HG02571 (cell line): ENCODE results near the gene ZDHHC14.
"Not testable (repeated sequence)": the region's sequence is repeated elsewhere in the genome, so short reads cannot be mapped to it uniquely, and the experiment has no call there.

Experiments
- ATAC-seq: cut with Tn5 transposase; IDR thresholded peaks from one replicate; pipeline ENCODE4 v1.9.1; 2021; ENCODE audit warnings: mild to moderate bottlenecking, moderate library complexity; ENCODE audit not compliant: unreplicated experiment

ZDHHC14 gene

GRCh38 chr6:157379656-157380457, 1.1 kb upstream of the ZDHHC14 start:
- peak; percentile 66 for ATAC-seq

- peak; percentile 7 for ATAC-seq
Measured at GRCh38 chr6:157380458-157380778, 572 bp upstream of the ZDHHC14 start.

DNA sequence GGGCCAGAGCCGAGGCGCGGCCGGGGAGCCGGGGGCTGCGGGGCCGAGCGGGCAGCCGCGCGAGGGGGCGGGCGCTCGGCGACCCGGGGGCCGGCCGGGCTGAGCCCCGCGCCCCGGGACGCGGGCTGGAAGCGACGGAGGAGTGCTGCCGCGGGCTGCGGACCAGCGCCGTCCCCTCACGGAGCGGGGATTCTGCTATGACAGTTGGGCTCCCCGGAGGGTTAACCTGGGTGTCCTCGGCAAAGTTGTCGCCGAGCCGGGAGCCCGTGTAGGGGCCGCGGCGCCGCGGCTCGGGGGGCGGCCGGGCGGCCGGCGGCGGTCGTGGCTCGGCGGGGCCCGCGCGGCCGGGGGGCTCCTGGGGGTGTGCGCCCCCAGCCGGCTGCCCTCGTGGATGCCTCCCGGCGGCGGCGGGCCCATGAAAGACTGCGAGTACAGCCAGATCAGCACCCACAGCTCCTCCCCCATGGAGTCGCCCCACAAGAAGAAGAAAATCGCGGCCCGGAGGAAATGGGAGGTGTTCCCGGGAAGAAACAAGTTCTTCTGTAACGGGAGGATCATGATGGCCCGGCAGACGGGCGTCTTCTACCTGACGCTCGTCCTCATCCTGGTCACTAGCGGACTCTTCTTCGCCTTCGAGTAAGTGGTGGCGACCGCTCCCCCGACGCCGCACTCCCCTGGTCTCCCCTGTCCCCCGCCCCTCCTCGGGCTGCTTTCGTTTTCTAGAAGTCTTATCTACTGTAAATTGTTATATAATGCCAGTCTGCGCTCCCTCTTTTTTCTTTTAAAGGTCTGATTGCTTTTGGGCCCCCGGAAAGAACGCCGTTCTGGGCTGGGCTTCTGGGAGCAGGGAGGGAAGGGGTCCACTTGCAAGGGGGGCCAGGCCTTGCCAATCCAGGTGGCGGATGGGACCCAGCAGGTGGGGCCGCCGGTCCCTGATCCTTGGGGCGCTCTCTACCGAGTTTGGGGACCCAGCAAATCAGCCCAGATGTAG, 936 bp downstream of the ZDHHC14 start:
- peak; percentile 19 for ATAC-seq

DNA sequence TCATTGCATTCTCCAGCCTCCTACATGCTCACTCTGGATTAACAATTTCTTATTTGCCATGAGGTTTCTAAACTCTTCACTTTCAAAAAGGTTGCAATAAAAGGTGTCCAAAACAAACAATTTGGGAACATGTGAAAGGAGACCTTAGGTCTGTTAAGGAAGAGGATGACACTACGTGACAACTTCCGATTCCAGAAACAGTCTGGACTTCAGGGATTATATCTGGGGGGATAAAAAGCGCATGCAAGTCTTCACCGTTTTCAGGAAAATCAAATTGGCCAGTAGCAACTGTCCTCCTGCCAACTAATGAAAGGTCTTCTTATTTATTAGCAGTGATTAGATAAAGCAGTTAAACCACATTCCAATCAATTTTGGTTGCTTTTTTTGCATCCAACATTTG, 1.8 kb downstream of the ZDHHC14 start:
- ATAC-seq = no peak

DNA sequence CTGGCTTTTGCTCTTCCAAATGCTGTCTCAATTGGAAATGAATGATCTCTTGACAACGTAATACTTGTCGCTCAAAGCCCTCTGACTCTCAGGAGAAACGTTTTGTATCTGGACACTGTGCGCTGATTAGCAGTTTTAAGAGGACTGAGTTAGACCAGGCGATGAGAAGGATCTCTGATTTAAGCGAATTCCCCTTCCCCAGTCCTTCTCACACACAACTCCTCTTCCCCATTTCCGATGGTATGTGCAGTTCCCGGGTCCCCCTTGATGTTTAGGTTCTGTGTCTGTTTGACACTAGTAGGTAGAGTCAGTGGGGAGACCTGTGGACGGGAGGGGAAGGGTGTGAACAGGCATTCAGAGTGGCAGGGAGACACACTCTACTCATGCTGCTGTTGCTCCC, 2.5 kb downstream of the ZDHHC14 start:
- ATAC-seq = no peak

DNA sequence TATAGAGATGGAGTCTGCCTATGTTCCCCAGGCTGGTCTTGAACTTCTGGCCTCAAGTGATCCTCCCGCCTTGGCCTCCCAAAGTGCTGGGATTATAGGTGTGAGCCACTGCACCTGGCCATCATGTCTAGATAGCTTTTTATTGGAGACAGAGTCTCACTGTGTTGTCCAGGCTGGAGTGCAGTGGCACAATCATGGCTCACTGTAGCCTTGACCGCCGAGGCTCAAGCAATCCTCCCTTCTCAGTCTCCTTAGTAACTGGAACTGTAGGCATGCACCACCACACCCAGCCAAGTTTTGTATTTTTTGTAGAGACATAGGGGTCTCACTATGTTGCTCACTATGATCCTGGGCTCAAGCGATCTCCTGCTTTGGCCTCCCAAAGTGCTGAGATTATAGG, 4.0 kb downstream of the ZDHHC14 start:
- not testable (repeated sequence) for ATAC-seq

GRCh38 chr6:157385482-157385881, 4.5 kb downstream of the ZDHHC14 start:
- ATAC-seq = no peak

- ATAC-seq = no peak
Measured at GRCh38 chr6:157386023-157386422, 5.0 kb downstream of the ZDHHC14 start.

DNA sequence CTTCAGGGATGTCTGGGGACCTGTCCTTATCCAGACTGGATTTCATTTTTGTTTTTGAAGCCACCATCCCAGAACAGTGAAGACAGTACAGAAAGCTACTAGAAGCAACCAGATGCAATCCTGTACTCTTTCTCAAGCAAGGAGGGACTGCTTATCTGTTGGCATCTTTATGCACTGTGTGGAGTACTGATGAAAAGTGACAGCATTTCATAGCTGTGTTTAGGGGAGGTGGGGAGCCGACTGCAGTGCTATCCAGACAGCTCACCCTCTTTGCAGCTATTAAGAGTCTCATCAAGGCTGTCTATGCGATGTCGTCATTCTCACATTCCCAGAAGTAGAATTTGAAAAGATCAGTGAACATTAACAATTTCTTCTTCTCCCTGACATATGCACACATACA, 5.5 kb downstream of the ZDHHC14 start:
- ATAC-seq = no peak

GRCh38 chr6:157388924-157389323, 7.9 kb downstream of the ZDHHC14 start:
- ATAC-seq = no peak

- ATAC-seq = no peak
Measured at GRCh38 chr6:157390273-157391060, 9.5 kb downstream of the ZDHHC14 start.

- ATAC-seq = no peak
Measured at GRCh38 chr6:157392927-157393668, 12.1 kb downstream of the ZDHHC14 start.

DNA sequence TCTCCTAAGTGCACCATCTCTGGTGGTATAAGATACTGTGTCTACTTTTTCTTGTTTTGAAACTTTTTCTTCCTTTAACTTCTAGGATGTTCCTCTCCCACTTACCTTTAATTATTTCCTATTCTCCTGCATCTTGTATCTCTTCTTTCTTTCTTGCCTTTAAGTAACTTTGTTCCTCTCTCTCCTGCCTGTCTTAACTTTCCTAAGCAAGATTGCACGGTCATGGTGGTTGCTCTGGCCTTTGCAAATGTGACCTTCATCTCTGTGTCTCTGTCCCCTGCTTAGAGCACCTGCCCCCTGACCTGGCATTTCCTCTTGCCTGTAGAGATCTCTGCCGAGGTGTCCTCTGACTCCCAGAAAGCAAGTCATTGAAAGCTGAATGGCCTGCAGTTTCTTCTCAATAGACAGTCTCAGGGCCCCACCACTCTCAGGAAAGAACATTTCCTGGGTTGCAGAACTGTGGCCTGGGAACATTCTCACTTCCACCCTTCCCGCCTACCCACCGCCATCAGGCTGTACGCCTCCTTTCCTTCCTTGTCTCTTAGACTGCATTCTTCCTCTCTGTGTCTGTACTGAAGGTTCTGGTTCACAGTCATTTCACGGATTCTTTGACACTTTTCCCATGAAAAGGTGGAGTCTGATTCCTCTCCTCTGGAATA, 12.8 kb downstream of the ZDHHC14 start:
- no peak for ATAC-seq

DNA sequence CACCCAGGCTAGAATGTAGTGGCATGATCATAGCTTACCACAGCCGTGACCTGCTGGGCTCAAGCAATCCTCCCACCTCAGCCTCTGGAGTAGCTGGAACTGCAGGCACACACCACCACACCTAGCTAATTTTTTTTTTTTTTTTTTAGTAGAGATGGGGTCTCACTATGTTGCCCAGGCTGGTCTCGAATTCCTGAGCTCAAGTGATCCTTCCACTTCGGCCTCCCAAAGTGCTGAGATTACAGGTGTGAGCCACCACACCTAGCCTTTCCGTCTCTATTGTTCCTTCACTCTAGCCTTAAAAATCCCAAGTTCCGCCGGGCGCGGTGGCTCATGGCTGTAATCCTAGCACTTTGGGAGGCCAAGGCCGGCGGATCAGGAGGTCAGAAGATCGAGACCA, 14.2 kb downstream of the ZDHHC14 start:
- ATAC-seq = not testable (repeated sequence)

GRCh38 chr6:157396026-157396425, 15.0 kb downstream of the ZDHHC14 start:
- ATAC-seq = no peak

DNA sequence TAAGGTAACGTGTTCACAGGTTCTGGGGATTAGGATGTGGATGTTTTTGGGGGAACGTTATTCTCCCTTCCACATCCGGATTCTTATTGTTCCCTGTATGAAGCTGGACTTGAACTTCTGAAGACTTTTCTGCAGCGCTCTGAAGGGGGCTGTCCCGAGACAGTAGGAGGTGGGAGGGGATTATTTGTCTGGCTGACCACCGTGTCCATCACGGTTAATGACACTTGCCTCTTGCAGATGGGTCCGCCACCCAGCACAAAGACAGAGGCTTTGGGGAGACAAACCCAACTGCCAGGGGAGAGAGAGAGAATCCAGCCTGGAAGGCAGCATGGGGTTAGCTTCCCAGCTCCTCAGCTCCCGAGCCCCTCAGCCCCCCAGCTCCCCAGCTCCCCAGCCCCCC, 16.7 kb downstream of the ZDHHC14 start:
- ATAC-seq = no peak

DNA sequence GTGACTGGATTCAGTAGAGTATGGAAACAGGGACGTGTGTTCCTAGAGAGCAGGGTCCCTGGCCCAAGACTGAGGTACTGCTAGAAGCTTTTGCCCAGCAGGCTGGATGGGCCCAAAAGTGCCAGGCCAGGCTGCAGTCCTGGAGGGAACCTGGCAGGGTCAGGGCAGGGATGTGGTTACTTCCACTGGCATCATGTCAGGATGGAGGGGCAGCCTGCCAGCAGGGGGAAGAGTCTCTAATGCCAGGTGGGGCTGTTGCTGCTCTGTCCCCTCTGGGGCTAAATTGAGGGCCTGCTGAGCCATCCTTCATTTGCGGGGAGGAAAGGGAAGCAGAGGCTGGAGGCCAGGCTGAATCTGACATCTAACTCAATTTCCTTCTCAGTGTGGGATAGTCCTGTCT, 17.2 kb downstream of the ZDHHC14 start:
- ATAC-seq = no peak

DNA sequence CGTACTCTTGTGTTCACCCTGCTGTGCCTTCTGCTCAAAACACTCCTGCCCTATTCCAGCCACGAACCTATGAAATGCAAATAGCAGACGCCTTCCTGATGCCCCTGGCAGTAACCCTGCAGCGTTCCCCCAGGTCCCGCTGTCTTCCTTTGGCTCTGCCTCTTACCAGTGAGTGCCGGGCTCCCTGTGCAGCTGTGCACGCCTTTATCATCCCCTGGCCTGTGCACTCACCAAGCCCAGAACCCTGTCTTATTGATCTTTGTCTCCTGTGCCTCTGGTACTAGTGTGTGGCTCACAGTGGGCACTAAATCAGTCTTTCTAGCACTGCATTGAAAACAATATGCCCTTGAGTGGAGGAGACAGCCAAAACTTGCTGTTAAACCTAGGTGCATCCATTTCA, 19.7 kb downstream of the ZDHHC14 start:
- no peak for ATAC-seq

GRCh38 chr6:157401734-157402338, 20.8 kb downstream of the ZDHHC14 start:
- no peak for ATAC-seq
